ENCODE data around the gene ABLIM2.

Gene ABLIM2

GRCh38 chr4:7987148-7987989 lies 171.2 kb downstream of the ABLIM2 start:
- intact Hi-C loops (cut with DNase I) = loop anchor here (2.0 kb wide), 1 partner anchor 183 kb away; no protein-coding TSS in a partner anchor
- peak; percentile 50 to 90 (median 78) for DNase-seq

GRCh38 chr4:7985891-7986441 lies 172.6 kb downstream of the ABLIM2 start:
- no peak for DNase-seq
- intact Hi-C loops (cut with DNase I) = loop anchor here (2.0 kb wide), 1 partner anchor 181 kb away; no protein-coding TSS in a partner anchor

GRCh38 chr4:7985072-7985471 lies 173.5 kb downstream of the ABLIM2 start:
- no peak for DNase-seq
- intact Hi-C loops (cut with DNase I) = no loop called here

- intact Hi-C loops (cut with DNase I) = no loop called here
- no peak for DNase-seq
Observed at GRCh38 chr4:7984286-7984925, 174.2 kb downstream of the ABLIM2 start.

GRCh38 chr4:7983296-7983695 lies 175.3 kb downstream of the ABLIM2 start:
- DNase-seq = no peak
- intact Hi-C loops (cut with DNase I) = no loop called here

GRCh38 chr4:7981738-7982394 lies 176.7 kb downstream of the ABLIM2 start:
- intact Hi-C loops (cut with DNase I) = no loop called here
- no peak for DNase-seq

- intact Hi-C loops (cut with DNase I) = no loop called here
Observed at GRCh38 chr4:7980036-7980435, 178.6 kb downstream of the ABLIM2 start.

GRCh38 chr4:7979652-7979968 lies 179.0 kb downstream of the ABLIM2 start:
- intact Hi-C loops (cut with DNase I) = no loop called here
- DNase-seq = no peak

More at GRCh38 chr4:7980036-7980435, 178.6 kb downstream of the ABLIM2 start:
- no peak for DNase-seq

- intact Hi-C loops (cut with DNase I) = no loop called here
- peak in 1 of 42 donors; percentile 38 for DNase-seq
Observed at GRCh38 chr4:7978907-7979651, 179.5 kb downstream of the ABLIM2 start.

- DNase-seq = no peak
- intact Hi-C loops (cut with DNase I) = no loop called here
Observed at GRCh38 chr4:7978489-7978888, 180.1 kb downstream of the ABLIM2 start.

- no peak for DNase-seq
- intact Hi-C loops (cut with DNase I) = no loop called here
Observed at GRCh38 chr4:7976634-7977033, 182.0 kb downstream of the ABLIM2 start.

- intact Hi-C loops (cut with DNase I) = no loop called here
Observed at GRCh38 chr4:7976025-7976424, 182.6 kb downstream of the ABLIM2 start.

GRCh38 chr4:7974425-7974824 lies 184.2 kb downstream of the ABLIM2 start:
- no peak for DNase-seq
- intact Hi-C loops (cut with DNase I) = no loop called here

More at GRCh38 chr4:7976025-7976424, 182.6 kb downstream of the ABLIM2 start:
- DNase-seq = peak in 19 of 42 donors; percentile 25 to 72 (median 51)

- intact Hi-C loops (cut with DNase I) = no loop called here
- no peak for DNase-seq
Observed at GRCh38 chr4:7973545-7973981, 185.1 kb downstream of the ABLIM2 start.

GRCh38 chr4:7971881-7972500 lies 186.6 kb downstream of the ABLIM2 start:
- no peak for DNase-seq
- intact Hi-C loops (cut with DNase I) = no loop called here

GRCh38 chr4:7971159-7971631 lies 187.4 kb downstream of the ABLIM2 start:
- intact Hi-C loops (cut with DNase I) = no loop called here
- DNase-seq = no peak

GRCh38 chr4:7970361-7970946 lies 188.2 kb downstream of the ABLIM2 start:
- intact Hi-C loops (cut with DNase I) = no loop called here

GRCh38 chr4:7968262-7968896 lies 190.2 kb downstream of the ABLIM2 start:
- DNase-seq = no peak
- intact Hi-C loops (cut with DNase I) = no loop called here

More at GRCh38 chr4:7970361-7970946, 188.2 kb downstream of the ABLIM2 start:
- no peak for DNase-seq
